HG02798 (cell line): ENCODE measurements around the gene CCDC169.
"Not testable (repeated sequence)": the region's sequence is repeated elsewhere in the genome, so short reads cannot be mapped to it uniquely, and the experiment has no call there.

Source experiments
- ATAC-seq: cut with Tn5 transposase; IDR thresholded peaks from one replicate; pipeline ENCODE4 v1.9.1; 2021; ENCODE audit warnings: mild to moderate bottlenecking; ENCODE audit not compliant: unreplicated experiment, poor library complexity

CCDC169 gene

DNA sequence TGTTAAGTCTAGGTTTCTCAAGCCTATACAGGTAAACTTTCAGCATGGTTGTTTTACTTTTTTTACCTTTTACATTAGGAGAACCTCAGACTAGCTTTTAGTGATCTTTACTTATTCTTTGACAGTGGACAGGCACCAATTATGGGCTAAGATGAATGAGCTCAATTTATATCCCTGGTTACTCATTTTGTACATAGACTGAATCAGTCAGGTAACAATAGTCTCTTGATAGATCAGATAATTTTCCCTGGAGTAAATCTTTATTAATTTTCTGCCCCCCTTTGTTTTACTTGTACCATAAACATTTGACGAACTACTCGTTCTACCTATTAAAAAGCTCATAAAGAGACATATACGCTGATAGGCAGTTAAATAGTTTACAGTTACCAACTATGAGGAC lies 25.8 kb upstream of the CCDC169 start:
- ATAC-seq: no peak

GRCh38 chr13:36319793-36320192 lies 22.2 kb upstream of the CCDC169 start:
- not testable (repeated sequence) for ATAC-seq

- no peak for ATAC-seq
These were observed 15.7 kb upstream of the CCDC169 start for GRCh38 chr13:36313047-36313969.

DNA sequence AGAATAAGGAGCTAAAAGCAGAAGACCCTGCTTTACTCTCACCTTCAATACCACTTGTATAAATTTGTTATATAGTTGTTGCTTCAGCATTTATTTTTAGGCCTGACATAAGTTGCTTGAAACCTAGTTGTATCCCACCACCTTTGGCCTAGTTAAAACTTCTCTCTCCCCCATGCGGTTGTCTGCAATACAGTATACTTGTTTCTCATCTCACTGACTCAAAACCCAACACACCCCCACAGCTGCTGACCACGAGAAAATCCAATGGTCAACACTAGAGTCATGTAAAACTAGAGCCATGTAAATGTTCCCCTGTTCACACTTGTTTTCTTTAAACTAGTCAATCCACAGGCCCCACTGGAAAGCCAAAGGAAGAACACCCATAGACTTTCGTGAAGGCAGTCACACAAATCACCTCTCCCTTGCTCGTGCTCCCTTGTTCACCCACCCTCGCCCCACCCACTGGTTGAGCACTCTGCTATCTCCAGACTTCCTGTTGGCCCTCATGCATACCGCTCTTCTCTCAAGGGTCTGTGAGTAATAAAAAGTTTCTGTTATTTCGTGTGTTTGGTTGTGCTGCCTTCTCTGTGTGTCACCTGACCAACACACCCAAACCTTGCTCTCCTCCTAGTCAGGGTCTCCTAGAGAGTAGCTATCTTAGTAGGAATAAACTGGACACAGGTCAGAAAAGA lies 12.9 kb upstream of the CCDC169 start:
- ATAC-seq: peak; percentile 63

- ATAC-seq: no peak
These were observed 4.7 kb upstream of the CCDC169 start for GRCh38 chr13:36302289-36302688.

DNA sequence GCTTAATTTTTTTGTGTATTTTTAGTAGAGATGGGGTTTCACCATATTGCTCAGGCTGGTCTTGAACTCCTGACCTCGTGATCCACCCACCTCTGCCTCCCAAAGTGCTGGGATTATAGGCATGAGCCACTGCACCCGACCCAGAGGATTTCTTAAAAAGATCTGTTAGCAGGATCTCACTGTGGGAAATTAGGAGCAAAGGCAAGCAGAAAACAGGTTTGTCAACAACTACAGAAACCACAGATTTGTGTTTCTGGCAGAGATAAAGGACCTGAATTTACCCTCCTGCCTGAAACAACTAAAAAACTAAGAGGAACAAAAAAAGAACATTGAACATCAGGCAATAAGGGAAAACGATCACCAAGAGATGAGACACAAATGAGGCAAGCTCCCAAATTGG lies 1.9 kb upstream of the CCDC169 start:
- ATAC-seq: not testable (repeated sequence)

GRCh38 chr13:36298535-36299068 lies 988 bp upstream of the CCDC169 start:
- no peak for ATAC-seq

- no peak for ATAC-seq
These were observed 3.5 kb downstream of the CCDC169 start for GRCh38 chr13:36294096-36294495.

- no peak for ATAC-seq
These were observed 4.1 kb downstream of the CCDC169 start for GRCh38 chr13:36293497-36293896.

DNA sequence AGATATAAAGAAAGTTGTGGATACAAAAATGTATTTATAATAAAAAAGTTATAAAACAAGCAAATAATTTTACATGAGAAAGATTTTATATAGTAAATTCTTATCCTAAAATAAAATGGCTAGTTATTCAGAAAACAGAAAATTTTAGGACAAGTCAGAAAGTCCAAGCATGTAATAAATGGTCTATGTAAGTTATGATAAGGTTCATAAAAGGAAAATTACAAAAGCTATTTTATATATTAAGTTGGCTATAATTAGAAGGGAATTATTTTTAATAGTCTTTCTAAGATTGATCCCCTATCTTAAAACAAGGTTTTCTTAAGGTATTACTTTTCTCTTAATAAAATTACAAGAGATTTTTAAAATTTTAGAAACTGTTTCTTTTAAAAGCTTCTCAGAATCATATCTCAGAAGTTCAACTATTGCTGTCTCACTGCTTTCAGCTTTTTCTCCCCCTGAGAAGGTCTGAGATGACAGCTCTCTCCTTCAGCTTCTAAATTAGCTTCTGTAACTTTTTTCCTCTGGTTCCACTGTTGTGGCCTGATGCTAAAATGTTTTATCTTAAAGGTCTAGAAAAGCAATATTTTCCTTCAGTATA lies 8.7 kb downstream of the CCDC169 start:
- ATAC-seq: no peak

GRCh38 chr13:36286006-36286405 lies 11.6 kb downstream of the CCDC169 start:
- ATAC-seq: no peak

- no peak for ATAC-seq
These were observed 14.7 kb downstream of the CCDC169 start for GRCh38 chr13:36282821-36283432.

- peak; percentile 57 for ATAC-seq
These were observed 22.2 kb downstream of the CCDC169 start for GRCh38 chr13:36275190-36276002.

DNA sequence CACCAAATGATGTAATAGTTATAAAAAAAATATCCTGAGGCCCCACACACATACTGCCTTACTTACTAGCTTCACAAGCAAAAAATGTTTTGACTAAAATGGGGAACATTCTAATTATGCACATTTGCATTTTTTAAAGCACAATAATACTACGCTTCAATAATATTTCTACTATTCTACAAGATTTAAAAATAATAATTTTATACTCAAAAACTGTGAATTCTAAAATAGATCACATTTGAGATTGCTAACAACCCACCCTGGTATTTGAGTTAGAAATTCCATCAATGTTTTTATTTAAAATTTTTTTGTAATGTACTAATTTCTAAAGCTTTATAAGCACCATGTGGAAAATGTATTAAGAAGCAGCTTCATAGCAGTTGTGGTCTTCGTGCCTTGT lies 24.2 kb downstream of the CCDC169 start:
- no peak for ATAC-seq

- no peak for ATAC-seq
These were observed 35.6 kb downstream of the CCDC169 start for GRCh38 chr13:36261976-36262375.

DNA sequence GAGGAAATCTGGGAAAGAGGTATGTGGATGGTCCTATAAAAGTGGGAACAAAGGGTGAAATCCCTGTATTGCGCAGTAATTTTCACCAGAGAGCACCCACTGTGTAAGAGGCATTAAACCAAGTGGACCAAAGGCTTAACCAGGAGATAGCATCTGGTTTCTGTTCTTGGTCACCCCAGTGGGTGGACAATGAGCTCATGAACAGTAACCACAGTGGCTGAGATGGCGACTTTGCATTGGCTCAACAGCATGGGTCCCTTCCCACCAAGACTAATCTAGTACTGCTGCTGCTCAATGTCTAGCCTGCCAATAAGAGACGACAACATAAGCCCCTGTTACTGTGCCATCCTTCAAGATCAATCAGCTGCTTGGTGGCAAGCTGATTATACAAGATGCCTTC lies 36.6 kb downstream of the CCDC169 start:
- ATAC-seq: no peak

DNA sequence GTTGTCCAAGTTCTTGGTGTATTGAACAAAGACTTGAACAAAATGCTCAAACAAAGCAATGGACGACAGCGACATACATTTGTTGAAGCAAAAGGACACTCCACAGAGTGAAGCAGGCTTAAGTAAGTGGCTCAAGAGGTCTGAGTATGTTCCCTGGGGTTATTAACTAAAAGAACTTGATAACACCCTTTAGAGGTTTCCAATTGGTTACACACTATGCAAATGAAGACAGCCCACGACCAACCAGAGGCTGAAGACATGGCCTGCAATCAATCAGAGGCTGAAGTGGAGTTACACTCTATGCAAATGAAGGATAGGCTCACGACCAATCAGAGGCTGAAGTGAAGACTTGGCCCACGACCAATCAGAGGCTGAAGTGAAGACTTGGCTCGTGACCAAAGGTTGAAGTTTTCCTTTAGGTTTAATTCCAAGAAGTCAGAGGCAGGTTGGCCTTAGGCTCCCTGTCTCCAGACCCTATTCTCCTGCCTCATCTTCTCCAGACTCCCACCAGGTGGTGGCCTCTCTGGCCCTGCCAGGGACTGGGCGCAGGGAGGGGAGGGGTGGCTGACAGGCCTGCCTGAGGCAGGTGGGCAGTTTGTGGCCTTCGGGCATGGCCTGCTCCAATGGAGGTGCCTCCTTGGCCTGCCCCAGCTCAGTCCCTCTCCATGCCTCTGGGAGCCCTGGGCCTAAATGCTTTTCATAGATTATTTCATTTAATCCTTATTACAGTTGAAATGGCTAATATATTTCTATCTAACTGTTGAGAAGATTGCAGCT lies 38.1 kb downstream of the CCDC169 start:
- ATAC-seq: no peak

GRCh38 chr13:36258831-36259230 lies 38.8 kb downstream of the CCDC169 start:
- no peak for ATAC-seq

DNA sequence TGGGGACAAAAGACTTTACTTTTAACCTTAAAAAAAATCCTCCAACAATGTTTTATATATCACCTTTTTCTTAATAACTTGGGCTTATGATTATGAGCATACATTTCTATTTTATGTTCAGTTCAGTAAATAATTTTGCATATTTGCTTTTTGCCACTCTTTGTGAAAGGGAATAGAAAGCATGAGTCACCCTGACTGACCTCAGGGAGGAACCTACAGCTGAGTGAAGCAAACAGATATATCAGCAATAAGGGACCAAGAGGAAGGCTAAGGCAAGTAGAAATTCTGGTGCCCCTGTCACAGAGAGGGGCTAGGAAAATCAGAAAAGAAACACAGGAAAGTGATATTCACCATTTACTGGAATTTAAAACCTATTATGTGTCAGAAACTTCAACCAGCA lies 46.1 kb downstream of the CCDC169 start:
- ATAC-seq: peak; percentile 60
